HG02943 (cell line): Measurements from ENCODE around the gene FUT6.

ENCODE experiments used
- ATAC-seq: cut with Tn5 transposase; IDR thresholded peaks from one replicate; pipeline ENCODE4 v1.9.1; 2021; ENCODE audit warnings: mild to moderate bottlenecking, low read depth, moderate library complexity; ENCODE audit not compliant: unreplicated experiment

Gene FUT6

GRCh38 chr19:5806905-5807304, 32.6 kb downstream of the FUT6 start:
- no peak for ATAC-seq

GRCh38 chr19:5806133-5806489, 33.4 kb downstream of the FUT6 start:
- no peak for ATAC-seq

GRCh38 chr19:5805462-5806132, 33.9 kb downstream of the FUT6 start:
- ATAC-seq: no peak

GRCh38 chr19:5804516-5805461, 34.7 kb downstream of the FUT6 start, which contains the start of gene NRTN:
Gene NRTN (plus strand): TSS chr19:5805067. CDS start chr19:5824166, 19,099 bp downstream.
- ATAC-seq: no peak

- no peak for ATAC-seq
Measured at GRCh38 chr19:5803752-5804515, 35.6 kb downstream of the FUT6 start.

- ATAC-seq: no peak
Measured at GRCh38 chr19:5803441-5803751, 36.1 kb downstream of the FUT6 start.

GRCh38 chr19:5801796-5802619, 37.5 kb downstream of the FUT6 start:
- no peak for ATAC-seq

GRCh38 chr19:5800361-5801270, 38.9 kb downstream of the FUT6 start:
- ATAC-seq: no peak

- no peak for ATAC-seq
Measured at GRCh38 chr19:5799247-5800241, 40.0 kb downstream of the FUT6 start.

- no peak for ATAC-seq
Measured at GRCh38 chr19:5798244-5798643, 41.3 kb downstream of the FUT6 start.

- ATAC-seq: no peak
Measured at GRCh38 chr19:5795382-5795919, 44.1 kb downstream of the FUT6 start.

GRCh38 chr19:5793188-5793587, 46.3 kb downstream of the FUT6 start:
- ATAC-seq: no peak

GRCh38 chr19:5792224-5792623, 47.3 kb downstream of the FUT6 start:
- no peak for ATAC-seq

GRCh38 chr19:5790559-5791520, 48.7 kb downstream of the FUT6 start, which contains the start of gene DUS3L:
Gene DUS3L (minus strand): TSS chr19:5791163. CDS start chr19:5791141, 22 bp downstream.
- peak; percentile 85 for ATAC-seq

- ATAC-seq: no peak
Measured at GRCh38 chr19:5789886-5790558, 49.5 kb downstream of the FUT6 start.

- ATAC-seq: no peak
Measured at GRCh38 chr19:5789351-5789761, 50.1 kb downstream of the FUT6 start.
